HG02642 (cell line): Measurements from ENCODE around the gene KMT2C.
"Not testable (repeated sequence)": the region's sequence is repeated elsewhere in the genome, so short reads cannot be mapped to it uniquely, and the experiment has no call there.

Experiments used
- ATAC-seq: cut with Tn5 transposase; IDR thresholded peaks from one replicate; pipeline ENCODE4 v1.9.1; 2021; ENCODE audit warnings: mild to moderate bottlenecking; ENCODE audit not compliant: unreplicated experiment, poor library complexity

The KMT2C gene

GRCh38 chr7:152366662-152367061 is 69.1 kb downstream of the KMT2C start:
- ATAC-seq, result no peak

GRCh38 chr7:152365982-152366603 is 69.7 kb downstream of the KMT2C start:
- ATAC-seq, result no peak

DNA sequence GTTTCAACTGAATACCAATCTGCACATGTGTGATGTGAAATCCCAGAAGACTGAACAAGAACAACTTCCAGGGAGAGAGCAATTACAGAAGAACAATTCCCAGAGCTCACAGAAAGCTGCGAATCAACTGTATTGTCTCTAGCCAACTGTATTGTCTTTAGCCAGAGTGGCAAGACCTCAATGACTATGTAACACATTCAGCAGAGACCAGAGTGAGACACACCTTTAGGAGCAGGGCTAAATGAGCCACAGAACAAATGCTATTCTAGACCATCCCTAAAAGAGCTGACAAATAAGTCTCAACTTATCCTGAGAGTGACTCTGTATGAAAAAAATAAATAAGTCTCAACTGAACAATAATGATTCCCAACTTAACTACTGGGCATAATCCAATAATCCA is 72.0 kb downstream of the KMT2C start:
- no peak for ATAC-seq

GRCh38 chr7:152362128-152362926 is 73.5 kb downstream of the KMT2C start:
- ATAC-seq, result no peak

- ATAC-seq, result no peak
Measured at GRCh38 chr7:152355474-152356057, 80.2 kb downstream of the KMT2C start.

- no peak for ATAC-seq
Measured at GRCh38 chr7:152354061-152354460, 81.7 kb downstream of the KMT2C start.

GRCh38 chr7:152353281-152353680 is 82.5 kb downstream of the KMT2C start:
- not testable (repeated sequence) for ATAC-seq

GRCh38 chr7:152351747-152352146 is 84.1 kb downstream of the KMT2C start:
- ATAC-seq, result not testable (repeated sequence)

DNA sequence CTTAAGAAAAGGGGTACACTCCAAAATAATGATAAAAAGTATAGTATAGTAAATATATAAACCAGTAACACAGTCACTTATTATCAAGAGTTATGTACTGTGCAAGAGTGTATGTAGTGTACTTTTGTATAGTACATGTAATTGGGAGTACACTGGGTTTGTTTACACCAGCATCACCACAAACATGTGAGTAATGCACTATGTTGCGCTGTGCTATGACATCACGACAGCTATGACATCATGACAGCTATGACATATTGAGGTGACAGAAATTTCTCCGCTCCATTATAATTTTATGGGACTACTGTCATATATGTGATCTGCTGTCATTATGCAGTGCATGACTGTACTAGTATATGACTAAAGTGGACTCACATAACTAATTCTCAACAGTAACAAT is 84.6 kb downstream of the KMT2C start:
- no peak for ATAC-seq

DNA sequence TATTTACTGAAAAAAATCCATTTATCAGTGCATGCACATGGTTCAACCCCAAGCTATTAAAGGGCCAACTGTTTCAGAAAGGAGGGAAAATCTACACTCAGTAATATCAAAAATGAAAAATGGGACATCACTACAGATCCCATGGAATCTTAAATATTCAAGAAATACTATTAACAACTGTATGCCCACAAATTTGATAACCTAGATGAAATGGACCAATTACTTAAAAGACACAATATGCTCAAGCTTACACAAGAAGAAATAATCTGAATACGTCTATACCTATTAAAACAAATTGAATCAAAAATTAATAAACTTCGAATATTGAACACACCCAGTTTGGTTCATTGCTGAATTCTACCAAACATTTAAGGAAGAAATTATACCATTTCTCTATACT is 87.9 kb downstream of the KMT2C start:
- no peak for ATAC-seq

DNA sequence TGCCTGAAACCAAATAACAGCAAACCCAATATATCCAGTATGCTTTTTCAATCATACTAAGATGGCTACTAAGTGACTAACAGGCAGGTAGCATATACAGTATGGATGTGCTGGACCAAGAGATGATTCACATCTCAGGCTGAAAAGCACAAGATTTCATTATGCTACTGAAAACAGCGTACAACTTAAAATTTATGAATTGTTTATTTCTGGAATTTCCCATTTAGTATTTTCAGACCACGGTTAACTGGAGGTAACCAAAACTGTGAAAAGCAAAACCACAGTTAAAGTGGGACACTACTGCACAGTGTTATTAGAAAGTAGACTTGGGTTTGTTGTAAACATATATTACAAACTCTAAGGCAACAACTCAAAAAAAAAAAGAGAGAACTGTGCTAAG is 91.5 kb downstream of the KMT2C start:
- no peak for ATAC-seq

DNA sequence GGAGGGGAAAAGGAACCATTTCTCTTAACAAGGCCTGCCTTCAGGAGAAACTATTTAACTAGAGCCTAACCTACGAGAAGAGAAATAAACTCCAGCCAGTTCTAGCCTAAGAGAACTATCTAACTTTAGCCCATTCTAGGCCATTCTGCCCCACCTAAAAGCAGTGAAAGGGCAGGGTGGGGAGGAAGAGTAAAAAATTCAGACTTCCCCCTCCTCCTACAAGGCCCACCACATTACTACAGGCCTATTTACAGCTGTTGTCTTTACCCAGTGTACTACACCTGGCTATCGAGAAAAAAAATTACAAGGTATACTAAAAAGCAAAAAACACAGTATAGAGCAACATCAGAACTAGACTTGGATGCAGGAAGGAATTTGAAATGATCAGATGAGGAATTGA is 93.0 kb downstream of the KMT2C start:
- no peak for ATAC-seq

DNA sequence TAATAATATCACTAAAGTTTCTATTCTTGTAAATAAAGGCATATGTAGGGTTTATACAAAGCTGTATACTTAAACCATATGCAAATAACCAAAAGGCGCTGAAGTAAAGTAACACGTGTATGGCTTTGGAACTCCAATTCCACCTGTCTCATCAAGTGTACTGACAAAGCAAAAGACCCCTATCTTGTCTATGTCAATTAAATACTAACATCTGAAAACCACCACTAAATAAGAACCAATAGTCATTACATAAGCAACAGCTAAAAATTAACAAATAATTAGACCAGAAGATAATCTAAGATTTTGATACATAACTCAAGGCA is 93.9 kb downstream of the KMT2C start:
- no peak for ATAC-seq

DNA sequence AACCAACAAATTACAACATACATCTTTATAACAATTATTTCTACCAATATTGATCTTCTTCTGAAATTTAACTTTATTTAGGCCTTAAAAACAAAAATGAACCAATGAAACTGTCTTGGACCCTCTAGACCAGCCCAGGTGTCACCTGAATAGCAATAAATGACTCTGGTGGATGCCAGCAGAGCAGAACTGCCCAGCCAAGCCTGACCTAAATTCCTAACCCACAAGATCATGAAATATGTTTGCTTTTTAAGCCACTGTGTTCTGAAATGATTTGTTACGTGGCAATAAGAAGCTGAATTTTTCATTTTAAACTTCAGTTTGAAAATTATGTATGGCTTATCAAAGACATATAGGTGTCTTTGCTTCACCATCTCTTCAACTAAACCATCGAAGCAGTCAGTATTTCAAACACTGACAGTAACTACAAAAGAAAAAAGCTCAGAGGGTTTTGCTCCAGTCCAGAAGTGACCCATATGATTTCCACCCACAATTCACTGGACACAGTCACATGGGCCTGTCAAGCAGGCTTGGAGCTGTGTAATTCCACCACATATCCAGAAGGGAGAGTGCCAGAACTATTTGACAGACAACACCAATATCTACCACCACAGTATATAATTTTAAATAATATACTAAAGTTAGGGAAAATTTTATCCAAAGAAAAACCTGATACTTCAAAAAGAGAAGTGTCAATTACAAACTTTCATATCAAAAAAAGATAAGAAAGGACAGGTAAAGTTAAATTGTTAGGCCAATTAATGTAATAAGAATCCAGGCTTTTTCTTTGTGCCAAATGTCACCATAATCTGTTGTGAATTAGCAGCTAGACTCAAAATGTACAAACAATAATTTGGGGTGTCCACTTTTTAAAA is 94.5 kb downstream of the KMT2C start:
- peak; percentile 60 for ATAC-seq

DNA sequence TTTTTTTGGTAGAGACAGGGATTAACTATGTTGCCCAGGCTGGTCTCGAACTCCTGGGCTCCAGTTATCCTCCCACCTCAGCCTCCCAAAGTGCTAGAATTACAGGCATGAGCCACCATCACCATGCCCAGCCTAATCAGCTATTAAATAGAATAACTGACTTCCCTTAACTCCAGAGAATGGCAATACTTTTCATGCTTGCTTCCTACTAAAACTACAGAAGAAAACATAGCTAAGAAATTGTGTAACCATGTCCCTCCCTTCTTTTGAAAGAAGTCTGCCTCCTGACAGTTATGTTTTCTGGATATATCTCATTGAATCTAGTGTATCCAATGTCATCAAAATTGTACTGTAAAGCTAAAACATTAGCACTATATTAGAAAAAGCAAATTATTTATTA is 95.6 kb downstream of the KMT2C start:
- no peak for ATAC-seq

- no peak for ATAC-seq
Measured at GRCh38 chr7:152338561-152338960, 97.2 kb downstream of the KMT2C start.

DNA sequence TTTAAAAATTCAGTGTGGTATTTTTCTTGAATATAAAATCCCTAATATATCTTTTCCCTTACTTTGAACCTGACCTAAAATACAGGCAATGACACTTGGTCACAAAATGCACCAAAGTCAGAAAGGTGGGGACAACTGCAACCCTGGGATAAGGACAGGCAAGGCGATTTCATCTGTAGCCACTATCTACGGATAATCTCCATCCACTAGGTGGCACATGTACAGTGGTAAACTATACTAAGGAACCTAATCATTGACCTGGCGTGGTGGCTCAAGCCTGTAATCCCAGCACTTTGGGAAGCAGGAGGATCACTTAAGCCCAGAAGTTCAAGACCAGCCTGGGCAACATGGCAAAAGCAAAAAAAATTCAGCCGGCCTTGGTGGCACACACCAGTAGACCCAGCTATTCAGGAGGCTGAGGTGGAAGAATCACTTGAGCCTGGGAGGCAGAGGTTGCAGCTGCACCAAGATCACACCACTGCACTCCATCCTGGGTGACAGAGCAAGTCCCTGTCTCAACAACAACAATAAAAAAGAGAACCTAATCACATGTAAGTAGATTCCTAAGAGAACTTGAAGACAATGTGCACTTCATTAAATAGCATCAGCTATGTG is 98.9 kb downstream of the KMT2C start:
- peak; percentile 59 for ATAC-seq

DNA sequence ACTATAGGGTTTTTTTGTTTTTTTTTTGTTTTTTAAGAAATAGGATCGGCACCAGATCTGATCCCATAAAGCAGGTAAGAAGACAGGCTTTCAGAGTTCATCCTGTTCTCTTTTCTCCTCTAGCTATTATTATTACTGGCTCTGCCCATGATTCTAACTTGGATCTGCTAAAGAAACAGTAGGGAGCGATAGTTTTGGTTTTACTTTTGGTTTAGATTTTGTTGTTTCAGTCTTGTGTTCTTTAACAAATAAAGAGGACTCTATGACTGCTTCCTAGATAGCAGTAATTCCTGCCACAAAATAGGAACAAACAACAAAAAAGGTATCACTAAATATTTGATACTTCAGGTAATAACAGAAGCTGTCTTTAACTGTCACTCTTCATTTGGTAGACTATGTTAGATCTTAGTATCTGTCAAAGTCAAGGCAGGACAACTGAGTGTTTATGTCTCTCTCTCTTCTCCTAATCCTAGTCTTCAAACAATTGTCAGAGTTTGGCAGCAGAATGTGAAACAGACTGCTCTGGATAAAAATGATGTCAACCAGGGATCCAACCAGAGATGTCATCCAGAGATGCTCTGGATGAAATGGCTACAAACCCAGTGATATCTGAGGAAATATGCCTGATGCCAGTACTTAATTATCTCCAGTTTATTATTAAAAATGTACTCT is 99.8 kb downstream of the KMT2C start:
- ATAC-seq, result peak; percentile 49

GRCh38 chr7:152333134-152333533 is 102.7 kb downstream of the KMT2C start:
- no peak for ATAC-seq

- ATAC-seq, result no peak
Measured at GRCh38 chr7:152330827-152331226, 105.0 kb downstream of the KMT2C start.
